H9 (cell line): ENCODE results near the gene PAXX. TPM values are rescaled to one million over a fixed set of nuclear protein-coding genes. Genes with fewer than 3 reads are reported as not detected.

Experiments used
- DNase-seq: peaks from one replicate; pipeline ENCODE4 v3.0.0-alpha.2; 2017
- H2AFZ ChIP-seq: one replicate; pipeline ENCODE4 v1.6.1; 2013; ENCODE audit warnings: mild to moderate bottlenecking, low read length, control low read depth, moderate library complexity
- H2AK5ac ChIP-seq: 2 replicates; pipeline ENCODE4 v1.6.1; 2013; ENCODE audit warnings: low read length, control low read depth, mixed read lengths; ENCODE audit not compliant: insufficient read length
- H2BK120ac ChIP-seq: one replicate; pipeline ENCODE4 v1.6.1; 2013; ENCODE audit warnings: low read depth, mild to moderate bottlenecking, low read length, control low read depth, inconsistent platforms; ENCODE audit not compliant: poor library complexity, severe bottlenecking
- H2BK12ac ChIP-seq: 2 replicates; pipeline ENCODE4 v1.6.1; 2013; ENCODE audit warnings: low read length, control low read depth, mixed read lengths, low read depth; ENCODE audit not compliant: insufficient read length
- H2BK15ac ChIP-seq: 2 replicates; pipeline ENCODE4 v1.6.1; 2013; ENCODE audit warnings: low read depth, low read length, control low read depth
- H2BK20ac ChIP-seq: one replicate; pipeline ENCODE4 v1.6.1; 2013; ENCODE audit warnings: low read depth, mild to moderate bottlenecking, low read length, control low read depth, inconsistent platforms; ENCODE audit not compliant: poor library complexity, severe bottlenecking
- H2BK5ac ChIP-seq: 2 replicates; pipeline ENCODE4 v1.6.1; 2013; ENCODE audit warnings: low read length, control low read depth, mixed read lengths; ENCODE audit not compliant: insufficient read length
- H3K14ac ChIP-seq: 2 replicates; pipeline ENCODE4 v1.6.1; 2013; ENCODE audit warnings: low read length, control low read depth; ENCODE audit not compliant: insufficient read depth
- H3K18ac ChIP-seq: 2 replicates; pipeline ENCODE4 v1.6.1; 2013; ENCODE audit warnings: low read depth, mild to moderate bottlenecking, mixed read lengths, low read length, control low read depth; ENCODE audit not compliant: insufficient read length
- H3K23ac ChIP-seq: 2 replicates; pipeline ENCODE4 v1.6.1; 2013; ENCODE audit warnings: low read length, control low read depth, mixed read lengths, low read depth; ENCODE audit not compliant: insufficient read length
- H3K23me2 ChIP-seq: 2 replicates; pipeline ENCODE4 v1.6.1; 2013; ENCODE audit warnings: low read depth, mild to moderate bottlenecking, mixed read lengths, low read length, control low read depth; ENCODE audit not compliant: insufficient read length, poor library complexity, severe bottlenecking
- H3K27ac ChIP-seq: 2 replicates; pipeline ENCODE4 v1.5.1; 2013; ENCODE audit warnings: low read length, control low read depth, mixed read lengths, low read depth; ENCODE audit not compliant: insufficient read length
- H3K27me3 ChIP-seq: 2 replicates; pipeline ENCODE4 v1.6.1; 2013; ENCODE audit warnings: low read length, control low read depth, inconsistent platforms; ENCODE audit not compliant: insufficient read depth
- H3K4ac ChIP-seq: 2 replicates; pipeline ENCODE4 v1.6.1; 2013; ENCODE audit warnings: low read depth, mild to moderate bottlenecking, control low read depth, inconsistent platforms, low read length, moderate library complexity
- H3K4me1 ChIP-seq: 2 replicates; pipeline ENCODE4 v1.6.1; 2013; ENCODE audit warnings: low read length, control low read depth, inconsistent platforms; ENCODE audit not compliant: insufficient read depth
- H3K4me2 ChIP-seq: 2 replicates; pipeline ENCODE4 v1.6.1; 2013; ENCODE audit warnings: low read length, control low read depth, mixed read lengths; ENCODE audit not compliant: insufficient read length, insufficient read depth
- H3K56ac ChIP-seq: 2 replicates; pipeline ENCODE4 v1.6.1; 2013; ENCODE audit warnings: low read depth, mild to moderate bottlenecking, mixed read lengths, low read length, control low read depth; ENCODE audit not compliant: insufficient read length
- H3K79me1 ChIP-seq: 2 replicates; pipeline ENCODE4 v1.6.1; 2013; ENCODE audit warnings: low read depth, mild to moderate bottlenecking, moderate library complexity, low read length, control low read depth, inconsistent platforms; ENCODE audit not compliant: insufficient read depth, poor library complexity, severe bottlenecking
- H3K79me2 ChIP-seq: 2 replicates; pipeline ENCODE4 v1.6.1; 2013; ENCODE audit warnings: low read length, control low read depth, inconsistent platforms; ENCODE audit not compliant: insufficient read depth
- H3K9ac ChIP-seq: 2 replicates; pipeline ENCODE4 v1.6.1; 2013; ENCODE audit warnings: low read length, control low read depth, mixed read lengths; ENCODE audit not compliant: insufficient read length; ENCODE audit errors: extremely low read depth
- H3K9me3 ChIP-seq: one replicate; pipeline ENCODE4 v1.6.1; 2013; ENCODE audit warnings: low read depth, low read length, inconsistent platforms; ENCODE audit not compliant: control insufficient read depth
- H3T11ph ChIP-seq: one replicate; pipeline ENCODE4 v1.6.1; 2013; ENCODE audit warnings: mild to moderate bottlenecking, low read length, control low read depth, inconsistent platforms
- H4K20me1 ChIP-seq: one replicate; pipeline ENCODE4 v1.6.1; 2013; ENCODE audit not compliant: control insufficient read depth, insufficient read length, insufficient read depth
- H4K5ac ChIP-seq: 2 replicates; pipeline ENCODE4 v1.6.1; 2013; ENCODE audit warnings: low read depth, mild to moderate bottlenecking, mixed read lengths, low read length, control low read depth; ENCODE audit not compliant: insufficient read length
- H4K8ac ChIP-seq: replicated peaks from 2 replicates; pipeline ENCODE4 v1.6.1; 2013; ENCODE audit warnings: low read length, control low read depth, mixed read lengths, low read depth; ENCODE audit not compliant: insufficient read length
- H4K91ac ChIP-seq: 2 replicates; pipeline ENCODE4 v1.6.1; 2013; ENCODE audit warnings: low read depth, mild to moderate bottlenecking, moderate library complexity, mixed read lengths, low read length, control low read depth; ENCODE audit not compliant: insufficient read length
- H3K27ac Mint-ChIP-seq, 3 experiments: 2 replicates in 2 of 3; 3 replicates in 1 of 3; pipeline ENCODE4 v1.8.0; 2020 to 2021; ENCODE audit warnings: mixed read lengths in 3 of 3, mild to moderate bottlenecking in 1 of 3, moderate library complexity in 1 of 3
- H3K27me3 Mint-ChIP-seq: 2 replicates; pipeline ENCODE4 v1.8.0; 2021; ENCODE audit warnings: low read depth, mild to moderate bottlenecking, moderate library complexity, mixed read lengths
- H3K36me3 Mint-ChIP-seq, 3 experiments: 2 replicates in 2 of 3; 3 replicates in 1 of 3; pipeline ENCODE4 v1.8.0; 2020 to 2021; ENCODE audit warnings: low read depth in 3 of 3, mixed read lengths in 3 of 3; ENCODE audit not compliant: insufficient read depth in 1 of 3
- H3K4me1 Mint-ChIP-seq, 2 experiments: 2 replicates each; pipeline ENCODE4 v1.8.0; 2020; ENCODE audit warnings: mixed read lengths in 2 of 2
- H3K4me3 Mint-ChIP-seq, 2 experiments: 2 replicates in 1 of 2; 3 replicates in 1 of 2; pipeline ENCODE4 v1.8.0; 2020 to 2021; ENCODE audit warnings: mild to moderate bottlenecking in 2 of 2, mixed read lengths in 2 of 2, moderate library complexity in 1 of 2
- H3K9me3 Mint-ChIP-seq, 2 experiments: 2 replicates in 1 of 2; 3 replicates in 1 of 2; pipeline ENCODE4 v1.8.0; 2020; ENCODE audit warnings: mild to moderate bottlenecking in 2 of 2, mixed read lengths in 2 of 2, moderate library complexity in 1 of 2
- WGBS: extraction: QIAGEN DNeasy Blood & Tissue Kit; methylation state at CpG from one replicate; pipeline ENCODE4 v1.1.7; 2013; ENCODE audit warnings: missing lambda C conversion rate, low lambda C conversion rate, mixed read lengths; ENCODE audit not compliant: insufficient read length; ENCODE audit errors: extremely low coverage; 5-methylcytosine and 5-hydroxymethylcytosine counted together
- total RNA-seq: library from RNA; stranded (reverse); gene quantifications from 2 replicates; pipeline ENCODE4 v1.2.1, GENCODE V29; 2021
- TF ChIP-seq, protein P1 (sequence below): fragments of 200-600 bp; sonication (generic); conservative IDR thresholded peaks from 3 replicates; pipeline ENCODE4 v1.8.0; 2021; ENCODE audit warnings: antibody characterized with exemption, mild to moderate bottlenecking

Gene PAXX
- total RNA-seq, 1 experiment from 2014 or later, result 51.2 TPM

GRCh38 chr9:137042751-137043727 lies 50.8 kb downstream of the PAXX start:
- H3K4me2 ChIP-seq, result no peak overlapping the region
- H3T11ph ChIP-seq, result no peak overlapping the region
- H3K27ac ChIP-seq, result no peak overlapping the region
- no peak overlapping the region for H4K8ac ChIP-seq
- H3K23ac ChIP-seq, result no peak overlapping the region
- Mint-ChIP-seq H3K27me3 (peaks cover 24% of the 10 kb centered on the region), H3K4me3 (no peak overlapping the region), H3K27ac (no peak overlapping the region), H3K4me1 (peaks cover 5 to 6% of the 10 kb centered on the region in 2 experiments), H3K9me3 (no peaks in the 10 kb centered on the region), H3K36me3 (peaks cover 0 to 11% (median 5%) of the 10 kb centered on the region in 3 experiments; a peak in 4 of 7 replicates)
- H2BK15ac ChIP-seq, result no peak overlapping the region
- H2AFZ ChIP-seq, result no peak overlapping the region
- peaks cover 3% of the 10 kb centered on the region; the same call in 1 of the 2 replicates for H3K27me3 ChIP-seq
- no peak for DNase-seq
- H2BK5ac ChIP-seq, result no peak overlapping the region
- H3K56ac ChIP-seq, result no peak overlapping the region
- H3K23me2 ChIP-seq, result peaks cover 11% of the 10 kb centered on the region
- no peak overlapping the region for H3K4ac ChIP-seq
- H2BK120ac ChIP-seq, result no peak overlapping the region
- H3K9me3 ChIP-seq, result no peaks in the 10 kb centered on the region
- no peak overlapping the region for H4K5ac ChIP-seq
- no peak overlapping the region for H3K9ac ChIP-seq
- no peak overlapping the region for H4K91ac ChIP-seq
- H3K79me1 ChIP-seq, result no peaks in the 10 kb centered on the region
- no CpG with 5 or more reads among the region's 36 CpGs for WGBS
- H3K18ac ChIP-seq, result no peak overlapping the region
- H3K14ac ChIP-seq, result no peak overlapping the region
- H2BK12ac ChIP-seq, result no peak overlapping the region
- H4K20me1 ChIP-seq, result no peaks in the 10 kb centered on the region
- TF ChIP-seq, protein P1, sequence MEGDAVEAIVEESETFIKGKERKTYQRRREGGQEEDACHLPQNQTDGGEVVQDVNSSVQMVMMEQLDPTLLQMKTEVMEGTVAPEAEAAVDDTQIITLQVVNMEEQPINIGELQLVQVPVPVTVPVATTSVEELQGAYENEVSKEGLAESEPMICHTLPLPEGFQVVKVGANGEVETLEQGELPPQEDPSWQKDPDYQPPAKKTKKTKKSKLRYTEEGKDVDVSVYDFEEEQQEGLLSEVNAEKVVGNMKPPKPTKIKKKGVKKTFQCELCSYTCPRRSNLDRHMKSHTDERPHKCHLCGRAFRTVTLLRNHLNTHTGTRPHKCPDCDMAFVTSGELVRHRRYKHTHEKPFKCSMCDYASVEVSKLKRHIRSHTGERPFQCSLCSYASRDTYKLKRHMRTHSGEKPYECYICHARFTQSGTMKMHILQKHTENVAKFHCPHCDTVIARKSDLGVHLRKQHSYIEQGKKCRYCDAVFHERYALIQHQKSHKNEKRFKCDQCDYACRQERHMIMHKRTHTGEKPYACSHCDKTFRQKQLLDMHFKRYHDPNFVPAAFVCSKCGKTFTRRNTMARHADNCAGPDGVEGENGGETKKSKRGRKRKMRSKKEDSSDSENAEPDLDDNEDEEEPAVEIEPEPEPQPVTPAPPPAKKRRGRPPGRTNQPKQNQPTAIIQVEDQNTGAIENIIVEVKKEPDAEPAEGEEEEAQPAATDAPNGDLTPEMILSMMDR, result no peak
- no peak overlapping the region for H2BK20ac ChIP-seq
- no peak overlapping the region for H2AK5ac ChIP-seq
- no peaks in the 10 kb centered on the region for H3K4me1 ChIP-seq
- peaks cover 2% of the 10 kb centered on the region; the same call in 1 of the 2 replicates for H3K79me2 ChIP-seq

Other genes with a start within 250 kb of the PAXX start
- gene LCN10, start 249.5 kb upstream of the PAXX start, total RNA-seq, result 0.75 and 1.5 TPM in 2 replicates
- gene LCN6, start 243.9 kb upstream of the PAXX start, total RNA-seq, result not detected in 2 replicates
- gene LCN8, start 234.2 kb upstream of the PAXX start, total RNA-seq, result not detected in 2 replicates
- gene LCN15, start 227.9 kb upstream of the PAXX start, total RNA-seq, result 0.61 TPM in 1 of 2 replicates, not detected in the other
- 55.2 and 58.9 TPM in 2 replicates for gene TMEM141, start 201.1 kb upstream of the PAXX start, total RNA-seq
- 0.59 and 1.1 TPM in 2 replicates for gene CCDC183, start 196.1 kb upstream of the PAXX start, total RNA-seq
- gene RABL6, start 184.5 kb upstream of the PAXX start, total RNA-seq, result 108 and 114 TPM in 2 replicates
- gene AJM1, start 149.9 kb upstream of the PAXX start, total RNA-seq, result 1.8 and 2.3 TPM in 2 replicates
- gene PHPT1, start 143.0 kb upstream of the PAXX start, total RNA-seq, result 161 and 175 TPM in 2 replicates
- 6.9 and 9.2 TPM in 2 replicates for gene MAMDC4, start 140.1 kb upstream of the PAXX start, total RNA-seq
- gene EDF1, start 126.1 kb upstream of the PAXX start, total RNA-seq, result 318 and 328 TPM in 2 replicates
- gene TRAF2, start 105.9 kb upstream of the PAXX start, total RNA-seq, result 48.8 and 49.2 TPM in 2 replicates
- 62.2 and 65.0 TPM in 2 replicates for gene FBXW5, start 47.7 kb upstream of the PAXX start, total RNA-seq
- gene C8G, start 47.2 kb upstream of the PAXX start, total RNA-seq, result 0.96 and 1.3 TPM in 2 replicates
- 2.1 and 4.5 TPM in 2 replicates for gene LCN12, start 40.1 kb upstream of the PAXX start, total RNA-seq
- 3.6 and 4.8 TPM in 2 replicates for gene PTGDS, start 14.9 kb upstream of the PAXX start, total RNA-seq
- 0.18 and 0.20 TPM in 2 replicates for gene LCNL1, start 9.4 kb upstream of the PAXX start, total RNA-seq
- 0.29 and 0.31 TPM in 2 replicates for gene CLIC3, start 4.1 kb downstream of the PAXX start, total RNA-seq
- 15.2 and 22.4 TPM in 2 replicates for gene ABCA2, start 35.8 kb downstream of the PAXX start, total RNA-seq
- gene FUT7, start 39.7 kb downstream of the PAXX start, total RNA-seq, result not detected in 2 replicates
- 51.8 and 57.6 TPM in 2 replicates for gene NPDC1, start 53.8 kb downstream of the PAXX start, total RNA-seq
- 4.0 and 5.1 TPM in 2 replicates for gene ENTPD2, start 61.6 kb downstream of the PAXX start, total RNA-seq
- gene SAPCD2, start 78.1 kb downstream of the PAXX start, total RNA-seq, result 29.8 and 30.0 TPM in 2 replicates
- gene UAP1L1, start 85.1 kb downstream of the PAXX start, total RNA-seq, result 5.6 and 6.6 TPM in 2 replicates
- gene MAN1B1, start 94.6 kb downstream of the PAXX start, total RNA-seq, result 32.7 and 34.9 TPM in 2 replicates
- 27.3 and 29.4 TPM in 2 replicates for gene DPP7, start 122.3 kb downstream of the PAXX start, total RNA-seq
- 2.0 and 2.9 TPM in 2 replicates for gene GRIN1, start 146.7 kb downstream of the PAXX start, total RNA-seq
- 0.55 and 0.96 TPM in 2 replicates for gene LRRC26, start 177.6 kb downstream of the PAXX start, total RNA-seq
- not detected in 2 replicates for gene TMEM210, start 179.6 kb downstream of the PAXX start, total RNA-seq
- gene ANAPC2, start 196.1 kb downstream of the PAXX start, total RNA-seq, result 54.8 and 54.9 TPM in 2 replicates
- 69.2 and 69.4 TPM in 2 replicates for gene SSNA1, start 196.3 kb downstream of the PAXX start, total RNA-seq
- 30.7 and 32.0 TPM in 2 replicates for gene TPRN, start 208.3 kb downstream of the PAXX start, total RNA-seq
- 34.1 and 35.5 TPM in 2 replicates for gene TMEM203, start 213.2 kb downstream of the PAXX start, total RNA-seq
- 44.1 and 45.3 TPM in 2 replicates for gene NDOR1, start 213.3 kb downstream of the PAXX start, total RNA-seq
- 7.7 and 8.1 TPM in 2 replicates for gene RNF208, start 229.8 kb downstream of the PAXX start, total RNA-seq
- gene CYSRT1, start 232.8 kb downstream of the PAXX start, total RNA-seq, result 1.0 and 1.9 TPM in 2 replicates
- gene RNF224, start 235.1 kb downstream of the PAXX start, total RNA-seq, result 0.15 and 0.20 TPM in 2 replicates
- gene SLC34A3, start 238.5 kb downstream of the PAXX start, total RNA-seq, result not detected in 2 replicates
- 378 and 386 TPM in 2 replicates for gene TUBB4B, start 248.9 kb downstream of the PAXX start, total RNA-seq